Upper lobe of right lung (tissue), 1 donor: ENCODE results near the gene MIEF1. TPM values are rescaled to one million over a fixed set of nuclear protein-coding genes. Genes with fewer than 3 reads are reported as not detected.
"Not testable (repeated sequence)": the region's sequence is repeated elsewhere in the genome, so short reads cannot be mapped to it uniquely, and the experiment has no call there.

ENCODE experiments used
- ATAC-seq: fragments of 200-7000 bp; cut with Tn5 transposase; one replicate; pipeline ENCODE4 v1.9.1; 2020; ENCODE audit warnings: mild to moderate bottlenecking, moderate library complexity
- DNase-seq: peaks from one replicate; pipeline ENCODE4 v3.0.0-alpha.2; 2020
- H3K27ac ChIP-seq: fragments of 200-600 bp; one replicate; pipeline ENCODE4 v1.8.0; 2022
- H3K27me3 ChIP-seq: fragments of 200-600 bp; one replicate; pipeline ENCODE4 v1.8.0; 2022; ENCODE audit warnings: mild to moderate bottlenecking
- H3K36me3 ChIP-seq: fragments of 200-600 bp; one replicate; pipeline ENCODE4 v1.8.0; 2022
- H3K4me1 ChIP-seq: fragments of 200-600 bp; one replicate; pipeline ENCODE4 v1.8.0; 2022
- H3K4me3 ChIP-seq: fragments of 200-600 bp; one replicate; pipeline ENCODE4 v1.8.0; 2022; ENCODE audit warnings: mild to moderate bottlenecking
- H3K9me3 ChIP-seq: fragments of 200-600 bp; one replicate; pipeline ENCODE4 v1.8.0; 2022
- intact Hi-C: fragments of 100-400 bp; cut with DNase I; formaldehyde crosslinking; loops from one replicate; pipeline ENCODE4 v1.11.0; 2022
- total RNA-seq: library from RNA; stranded (reverse); fragmentation: NEBNext Ultra II Directional; extraction: Animal tissue kit (Norgen Biotek cat#: 25700); gene quantifications from one replicate; pipeline ENCODE4 v1.2.1, GENCODE V29; 2021
- TF ChIP-seq, protein P1 (sequence below): fragments of 200-600 bp; IDR thresholded peaks from one replicate; pipeline ENCODE4 v1.8.0; 2022; ENCODE audit warnings: antibody characterized with exemption
- donor health status: DM: no; HTN: yes; CAD: no; lungs with severe emphysema.

MIEF1 gene
- total RNA-seq, 1 donor from 2014 or later, result 24.3 TPM

DNA sequence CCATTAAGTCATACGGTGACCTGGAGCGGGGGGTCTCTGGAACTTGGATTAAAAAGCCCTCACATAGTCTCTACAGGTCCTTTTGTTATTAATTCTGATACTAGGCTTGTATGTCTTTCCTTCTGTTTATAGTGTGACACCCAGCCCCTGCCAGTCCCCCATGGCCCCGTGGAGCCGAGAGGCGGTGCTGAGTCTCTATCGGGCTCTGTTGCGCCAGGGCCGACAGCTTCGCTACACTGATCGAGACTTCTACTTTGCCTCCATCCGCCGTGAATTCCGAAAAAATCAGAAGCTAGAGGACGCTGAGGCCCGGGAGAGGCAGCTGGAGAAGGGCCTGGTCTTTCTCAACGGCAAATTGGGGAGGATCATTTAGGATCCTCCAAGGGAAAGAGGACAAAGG is 2.0 kb downstream of the MIEF1 start:
- DNase-seq (no peak), ATAC-seq (no peak)
- H3K4me3 ChIP-seq, result no peak overlapping the region
- TF ChIP-seq, protein P1, sequence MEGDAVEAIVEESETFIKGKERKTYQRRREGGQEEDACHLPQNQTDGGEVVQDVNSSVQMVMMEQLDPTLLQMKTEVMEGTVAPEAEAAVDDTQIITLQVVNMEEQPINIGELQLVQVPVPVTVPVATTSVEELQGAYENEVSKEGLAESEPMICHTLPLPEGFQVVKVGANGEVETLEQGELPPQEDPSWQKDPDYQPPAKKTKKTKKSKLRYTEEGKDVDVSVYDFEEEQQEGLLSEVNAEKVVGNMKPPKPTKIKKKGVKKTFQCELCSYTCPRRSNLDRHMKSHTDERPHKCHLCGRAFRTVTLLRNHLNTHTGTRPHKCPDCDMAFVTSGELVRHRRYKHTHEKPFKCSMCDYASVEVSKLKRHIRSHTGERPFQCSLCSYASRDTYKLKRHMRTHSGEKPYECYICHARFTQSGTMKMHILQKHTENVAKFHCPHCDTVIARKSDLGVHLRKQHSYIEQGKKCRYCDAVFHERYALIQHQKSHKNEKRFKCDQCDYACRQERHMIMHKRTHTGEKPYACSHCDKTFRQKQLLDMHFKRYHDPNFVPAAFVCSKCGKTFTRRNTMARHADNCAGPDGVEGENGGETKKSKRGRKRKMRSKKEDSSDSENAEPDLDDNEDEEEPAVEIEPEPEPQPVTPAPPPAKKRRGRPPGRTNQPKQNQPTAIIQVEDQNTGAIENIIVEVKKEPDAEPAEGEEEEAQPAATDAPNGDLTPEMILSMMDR, result no peak
- no peaks in the 10 kb centered on the region for H3K27me3 ChIP-seq
- intact Hi-C loops, result no loop called here
- H3K36me3 ChIP-seq, result peaks cover 51% of the 10 kb centered on the region
- H3K9me3 ChIP-seq, result no peaks in the 10 kb centered on the region
- no peak overlapping the region for H3K27ac ChIP-seq
- H3K4me1 ChIP-seq, result peaks cover 31% of the 10 kb centered on the region

DNA sequence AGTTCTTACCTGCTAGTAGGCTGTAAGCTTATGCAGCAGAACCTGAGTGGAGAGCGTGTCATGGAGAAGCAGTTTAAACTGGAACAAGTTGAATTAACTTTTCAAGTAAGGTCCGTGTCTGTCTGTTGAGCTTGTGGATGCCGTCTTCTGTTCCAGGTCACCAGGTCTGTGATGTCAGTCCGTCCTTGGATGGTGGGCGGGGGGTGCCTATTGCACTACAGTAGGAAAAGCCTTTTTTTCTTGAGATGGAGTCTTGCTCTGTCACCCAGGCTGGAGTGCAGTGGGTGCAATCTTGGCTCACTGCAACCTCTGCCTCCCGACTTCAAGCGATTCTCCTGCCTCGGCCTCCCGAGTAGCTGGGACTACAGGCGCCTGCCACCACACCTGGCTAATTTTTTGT is 4.9 kb downstream of the MIEF1 start:
- DNase-seq, intact Hi-C loops, H3K27me3 ChIP-seq, H3K27ac ChIP-seq, H3K9me3 ChIP-seq, ATAC-seq, H3K4me3 ChIP-seq: not testable (repeated sequence)
- Histone ChIP-seq H3K4me1 (peaks cover 18% of the 10 kb centered on the region), H3K36me3 (peaks cover 78% of the 10 kb centered on the region)

DNA sequence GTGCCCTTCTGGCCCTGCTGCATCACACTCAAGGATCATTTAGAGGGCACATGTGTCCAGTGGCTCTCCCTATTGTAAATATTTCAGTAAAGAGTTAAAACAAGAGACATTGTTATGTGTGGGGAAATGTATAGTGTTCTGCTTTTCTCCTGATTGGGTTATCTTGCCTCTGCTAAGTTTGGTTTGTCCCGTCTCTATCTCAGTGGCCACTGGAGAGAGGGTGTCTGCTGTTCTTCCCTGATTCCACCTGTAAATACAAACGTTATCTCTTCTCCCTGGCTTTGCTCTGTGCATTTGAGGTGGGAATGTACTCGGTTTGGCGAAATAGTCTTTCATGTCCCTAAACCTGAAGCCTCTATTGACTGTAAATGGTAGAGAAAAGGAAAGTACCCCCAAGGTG is 6.3 kb downstream of the MIEF1 start:
- TF ChIP-seq, protein P1, result no peak
- ATAC-seq (no peak), DNase-seq (no peak)
- Histone ChIP-seq H3K27me3 (no peaks in the 10 kb centered on the region), H3K9me3 (no peaks in the 10 kb centered on the region), H3K4me3 (no peak overlapping the region), H3K36me3 (peaks cover 92% of the 10 kb centered on the region), H3K4me1 (peaks cover 12% of the 10 kb centered on the region), H3K27ac (no peak overlapping the region)
- intact Hi-C loops, result no loop called here

DNA sequence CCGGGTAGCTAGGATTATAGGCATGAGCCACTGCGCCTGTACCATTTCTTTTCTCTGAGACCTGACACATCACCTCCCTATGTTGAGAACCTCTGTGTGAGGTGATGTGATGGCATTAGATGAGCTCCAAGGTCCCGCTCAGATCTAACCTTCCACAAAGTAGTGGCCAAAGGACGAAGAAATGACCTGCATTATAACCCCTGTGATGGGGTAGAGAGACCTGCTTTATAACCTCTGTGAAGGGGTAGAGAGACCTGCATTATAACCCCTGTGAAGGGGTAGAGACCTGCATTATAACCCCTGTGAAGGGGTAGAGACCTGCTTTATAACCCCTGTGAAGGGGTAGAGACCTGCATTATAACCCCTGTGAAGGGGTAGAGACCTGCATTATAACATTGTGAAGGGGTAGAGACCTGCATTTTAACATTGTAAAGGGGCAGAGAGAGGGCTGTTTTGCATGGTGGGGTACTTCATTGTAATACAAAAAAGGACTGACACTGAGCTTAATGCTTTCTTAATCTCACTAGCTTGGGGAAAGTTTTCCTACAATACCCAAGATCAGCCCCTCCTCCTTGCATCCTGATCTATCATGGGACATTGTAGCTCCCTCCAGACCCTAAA is 8.5 kb downstream of the MIEF1 start:
- H3K9me3 ChIP-seq, result no peaks in the 10 kb centered on the region
- no peaks in the 10 kb centered on the region for H3K4me1 ChIP-seq
- no peaks in the 10 kb centered on the region for H3K27me3 ChIP-seq
- H3K4me3 ChIP-seq, result no peak overlapping the region
- H3K36me3 ChIP-seq, result peaks cover 93% of the 10 kb centered on the region
- TF ChIP-seq, protein P1, result no peak
- DNase-seq (no peak), ATAC-seq (no peak)
- no peak overlapping the region for H3K27ac ChIP-seq
- intact Hi-C loops, result no loop called here

DNA sequence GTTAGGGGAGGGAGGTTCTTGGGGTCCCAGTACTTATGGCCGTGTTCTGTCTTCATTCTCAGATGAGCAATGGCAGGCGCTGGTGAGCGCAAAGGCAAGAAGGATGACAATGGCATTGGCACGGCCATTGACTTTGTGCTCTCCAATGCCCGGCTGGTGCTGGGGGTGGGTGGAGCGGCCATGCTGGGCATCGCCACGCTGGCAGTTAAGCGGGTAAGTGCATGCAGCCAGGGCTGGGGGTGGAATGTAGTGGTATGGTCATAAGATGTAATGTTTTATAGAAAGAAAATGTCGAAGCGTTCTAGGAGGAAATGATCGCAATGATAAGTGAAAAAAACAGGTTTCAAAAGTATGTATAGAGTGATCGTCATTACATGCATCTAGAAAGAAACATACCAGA is 9.1 kb downstream of the MIEF1 start:
- ATAC-seq, result no peak
- intact Hi-C loops, result no loop called here
- H3K27me3 ChIP-seq, result no peaks in the 10 kb centered on the region
- peaks cover 92% of the 10 kb centered on the region for H3K36me3 ChIP-seq
- H3K9me3 ChIP-seq, result no peaks in the 10 kb centered on the region
- TF ChIP-seq, protein P1, result no peak
- DNase-seq, result no peak
- H3K4me1 ChIP-seq, result no peaks in the 10 kb centered on the region
- no peak overlapping the region for H3K27ac ChIP-seq
- H3K4me3 ChIP-seq, result no peak overlapping the region

DNA sequence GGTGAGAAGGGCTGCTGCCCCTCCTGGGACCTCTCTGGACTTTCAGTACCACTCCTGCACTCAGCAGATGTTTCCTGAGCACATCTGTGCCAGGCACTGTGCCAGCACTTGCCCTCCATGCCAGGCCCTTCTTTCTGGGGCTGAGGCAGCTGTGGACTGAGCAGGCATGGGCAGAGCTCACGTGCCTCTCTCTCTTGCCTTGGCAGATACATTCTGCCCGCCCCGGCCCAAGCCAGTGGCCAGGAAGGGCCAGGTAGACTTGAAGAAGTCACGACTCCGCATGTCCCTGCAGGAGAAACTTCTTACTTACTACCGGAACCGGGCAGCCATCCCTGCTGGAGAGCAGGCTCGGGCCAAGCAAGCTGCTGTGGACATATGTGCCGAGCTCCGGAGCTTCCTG is 9.9 kb downstream of the MIEF1 start:
- Histone ChIP-seq H3K27me3 (no peaks in the 10 kb centered on the region), H3K4me1 (no peaks in the 10 kb centered on the region), H3K4me3 (no peak overlapping the region), H3K36me3 (peaks cover 92% of the 10 kb centered on the region), H3K9me3 (no peaks in the 10 kb centered on the region), H3K27ac (no peak overlapping the region)
- DNase-seq (no peak), ATAC-seq (no peak)
- intact Hi-C loops, result no loop called here
- TF ChIP-seq, protein P1, result no peak
